HG03175 (cell line): ENCODE data around the gene SPO11.

ENCODE experiments used
- ATAC-seq: cut with Tn5 transposase; IDR thresholded peaks from one replicate; pipeline ENCODE4 v1.9.1; 2021; ENCODE audit warnings: mild to moderate bottlenecking, moderate library complexity; ENCODE audit not compliant: unreplicated experiment

Gene SPO11

GRCh38 chr20:57374343-57374930 lies 44.8 kb downstream of the SPO11 start:
- ATAC-seq: no peak

GRCh38 chr20:57374931-57375651 lies 45.5 kb downstream of the SPO11 start:
- ATAC-seq: no peak

DNA sequence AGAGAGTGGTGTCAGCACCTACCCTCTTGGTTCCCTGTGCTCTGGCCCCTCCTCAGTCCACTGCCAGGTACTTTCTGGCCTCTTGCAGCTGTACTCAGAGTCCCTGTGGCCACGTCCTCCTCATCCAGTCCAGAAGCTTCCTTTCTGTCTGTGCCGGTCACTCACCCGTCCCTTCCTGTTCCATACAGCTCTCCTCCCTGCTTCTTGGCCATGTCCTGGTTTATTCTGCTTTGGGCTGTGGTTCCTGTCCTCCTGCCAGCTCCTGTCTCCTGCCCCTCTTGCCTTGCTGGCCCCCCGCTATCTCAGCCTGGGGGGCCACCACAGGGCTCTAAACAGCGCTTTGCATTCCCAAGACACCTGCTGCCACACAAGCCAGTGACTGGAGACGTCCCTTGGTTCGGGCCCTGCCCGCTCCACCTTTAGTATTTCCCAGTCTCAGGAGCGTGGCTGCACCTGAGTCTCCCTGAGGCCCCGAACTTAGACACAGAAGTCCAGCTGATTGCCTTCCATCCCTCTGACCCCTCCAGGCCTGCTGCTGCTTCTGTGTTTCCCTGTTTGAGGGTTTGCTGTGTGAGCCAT lies 46.1 kb downstream of the SPO11 start:
- ATAC-seq: no peak

- ATAC-seq: no peak
Observed at GRCh38 chr20:57377350-57377749, 47.7 kb downstream of the SPO11 start.

GRCh38 chr20:57378107-57378506 lies 48.5 kb downstream of the SPO11 start:
- no peak for ATAC-seq

DNA sequence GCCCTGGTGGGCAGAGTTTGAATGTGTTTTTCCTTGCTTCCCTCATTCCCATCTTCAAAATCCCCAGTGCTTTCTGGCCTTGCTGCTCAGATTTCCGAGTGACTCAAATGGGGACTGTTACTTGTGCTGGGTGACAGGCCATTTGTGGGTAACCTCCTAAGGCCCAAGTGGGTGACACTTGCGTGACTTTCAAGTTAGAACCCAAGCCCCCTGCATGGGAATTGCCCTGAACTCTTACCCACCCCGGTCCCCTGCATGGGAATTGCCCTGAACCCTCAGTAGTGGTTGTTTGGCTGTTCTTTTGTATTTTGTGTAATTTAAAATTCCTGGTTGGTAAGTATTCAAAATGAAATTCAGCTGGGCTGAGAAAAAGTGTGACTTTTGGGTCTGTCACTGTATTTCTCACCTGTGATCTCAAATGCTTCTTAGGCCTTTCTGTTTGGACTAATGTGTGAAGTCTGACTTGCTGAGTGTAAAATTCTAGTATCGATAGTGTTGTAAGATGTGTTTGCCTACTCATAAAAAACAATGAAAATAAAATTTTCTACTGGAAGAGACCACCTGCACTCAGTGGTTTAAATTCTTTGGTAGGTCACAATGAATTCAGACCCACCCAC lies 49.2 kb downstream of the SPO11 start:
- ATAC-seq: no peak

DNA sequence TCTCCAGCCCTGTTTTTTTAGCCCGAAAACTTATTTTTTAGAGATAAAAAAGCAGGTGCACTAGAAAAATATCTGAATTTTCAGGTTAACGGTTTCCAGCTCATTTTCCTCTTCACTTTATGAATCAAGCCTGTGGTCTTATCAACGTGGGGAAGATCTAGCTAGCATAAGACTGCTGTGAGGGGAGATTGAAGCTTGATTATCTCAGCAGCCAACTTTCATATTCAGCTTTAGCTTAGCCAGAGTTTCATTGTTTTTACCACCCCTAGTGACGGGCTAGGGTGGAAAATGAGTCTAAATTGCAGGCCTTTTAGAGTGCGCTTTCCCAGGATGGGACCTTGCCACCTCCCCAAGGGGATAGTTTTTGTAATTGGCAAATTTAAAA lies 49.7 kb downstream of the SPO11 start:
- ATAC-seq: no peak

DNA sequence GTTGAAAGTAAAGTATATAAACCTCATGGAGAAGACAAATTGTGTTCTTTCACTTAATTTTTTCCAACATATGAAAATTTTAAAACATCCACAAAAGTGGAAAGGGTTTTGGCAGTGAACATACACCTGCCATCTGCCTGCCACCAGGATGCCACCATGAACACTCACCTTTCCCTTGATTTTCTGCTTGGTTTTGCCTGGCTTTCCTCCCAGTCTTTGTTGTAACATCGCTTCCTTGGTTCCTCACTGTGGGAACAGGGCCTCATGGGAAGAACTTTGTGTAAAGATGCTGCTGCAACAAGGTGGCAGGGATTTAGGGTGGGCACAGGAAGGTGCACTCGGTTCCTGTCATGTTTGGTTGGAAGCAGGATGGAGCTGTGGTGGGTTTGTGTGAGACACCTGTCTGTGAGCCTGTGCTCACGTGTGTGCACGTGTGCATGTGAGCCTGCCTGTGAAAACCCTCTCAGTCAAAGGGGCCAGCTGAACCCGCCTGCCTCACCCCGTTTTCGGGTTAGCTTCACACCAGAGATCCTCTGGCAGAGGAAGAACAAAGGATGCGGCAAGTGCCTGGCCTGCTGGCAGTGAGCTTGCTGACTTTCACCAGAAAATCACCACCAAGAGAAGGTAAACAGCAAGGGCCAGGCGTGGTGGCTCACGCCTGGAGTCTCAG lies 50.6 kb downstream of the SPO11 start:
- ATAC-seq: no peak

GRCh38 chr20:57381596-57382503 lies 52.2 kb downstream of the SPO11 start:
- ATAC-seq: no peak

DNA sequence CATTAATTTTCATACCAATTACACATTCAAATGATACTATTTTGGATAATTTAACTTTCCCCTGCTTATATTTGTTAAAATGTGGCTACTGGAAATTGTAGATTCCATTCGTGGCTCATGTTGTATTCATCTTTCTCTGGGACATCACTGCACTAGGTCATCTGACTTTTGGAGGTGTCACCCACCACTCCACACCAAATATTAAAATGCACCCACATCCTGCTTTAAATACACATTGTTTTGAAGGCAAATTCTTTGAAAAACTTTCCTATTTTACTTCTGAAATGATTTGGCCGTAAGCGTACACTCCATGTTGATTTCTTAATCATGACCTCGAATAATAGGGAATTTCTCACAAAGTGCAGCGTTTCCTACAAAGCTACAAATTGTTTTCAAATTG lies 52.9 kb downstream of the SPO11 start:
- no peak for ATAC-seq

DNA sequence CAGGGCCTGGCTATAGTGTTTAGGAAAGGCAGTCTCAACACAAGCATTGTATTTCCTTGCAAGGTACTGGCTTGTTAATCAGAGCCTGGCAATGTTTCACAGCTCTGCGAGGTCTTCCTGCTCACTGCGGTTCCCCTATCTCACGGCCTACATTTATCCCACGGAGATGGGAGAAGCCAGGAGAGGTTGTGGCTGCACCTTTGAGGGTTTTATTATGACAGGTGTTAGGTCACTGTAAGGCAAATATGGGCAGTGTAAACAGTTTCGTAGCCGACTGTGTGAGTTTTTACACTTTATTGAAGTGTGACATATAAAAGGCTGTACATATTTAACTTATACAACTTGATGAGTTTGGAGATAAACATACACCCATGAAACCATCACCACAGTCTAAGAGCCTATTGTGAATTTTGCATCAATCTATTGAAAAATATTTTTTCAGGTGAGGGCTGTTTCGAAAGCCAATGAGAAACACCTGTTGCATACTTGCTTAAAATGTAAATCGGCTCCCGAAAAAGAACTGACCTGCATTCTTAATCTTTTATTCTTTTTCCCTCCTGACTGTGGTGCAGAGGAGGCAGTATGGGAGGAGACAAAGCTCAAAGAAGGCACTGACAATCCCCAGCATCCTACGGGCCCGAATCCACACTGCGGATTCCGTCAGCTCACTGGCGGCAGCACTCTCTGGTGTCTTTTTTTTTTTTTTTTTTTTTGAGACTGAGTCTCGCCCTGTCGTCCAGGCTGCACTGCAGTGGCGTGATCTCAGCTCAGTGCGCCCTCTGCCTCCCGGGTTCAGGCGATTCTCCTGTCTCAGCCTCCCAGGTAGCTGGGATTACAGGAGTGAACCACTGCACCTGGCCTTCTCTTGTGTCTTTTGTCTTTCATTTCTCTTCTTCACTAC lies 54.1 kb downstream of the SPO11 start:
- no peak for ATAC-seq

GRCh38 chr20:57384486-57384885 lies 54.9 kb downstream of the SPO11 start:
- no peak for ATAC-seq

DNA sequence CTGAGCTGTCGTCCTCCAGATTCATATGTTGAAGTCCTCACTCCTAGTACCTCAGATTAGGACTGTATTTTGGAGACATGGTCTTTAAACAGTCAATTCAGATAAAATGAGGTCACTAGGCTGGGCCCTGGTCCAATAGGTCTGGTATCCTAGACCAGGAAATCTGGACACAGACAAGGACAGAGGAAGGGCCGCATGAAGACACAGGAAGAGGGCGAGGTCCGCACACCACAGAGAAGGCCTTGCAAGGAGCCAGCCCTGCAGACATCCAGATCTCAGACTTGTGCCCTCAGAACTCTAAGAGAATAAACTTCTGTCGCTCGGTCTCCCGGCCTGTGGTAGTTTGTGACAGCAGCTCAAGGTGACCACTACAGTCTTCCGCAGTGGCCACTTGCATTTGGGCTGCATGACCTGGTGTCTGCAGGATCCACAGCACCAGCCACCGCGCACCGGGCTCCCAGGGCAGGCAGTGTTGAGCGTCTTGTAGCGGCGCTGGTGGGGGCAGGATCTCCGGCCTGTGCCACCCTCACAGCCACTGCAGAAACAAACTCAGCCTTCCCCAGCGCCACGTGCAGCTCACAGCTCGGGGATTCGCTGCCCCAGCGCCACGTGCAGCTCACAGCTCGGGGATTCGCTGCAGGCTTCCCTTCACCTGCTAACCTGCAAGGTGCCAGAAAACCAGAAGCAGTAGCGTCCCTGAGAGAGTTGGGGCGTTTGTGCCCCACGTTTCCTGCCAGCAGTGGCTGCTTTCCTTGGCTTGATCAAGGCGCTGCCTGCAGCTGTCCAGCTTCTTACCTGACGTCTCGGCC lies 55.6 kb downstream of the SPO11 start:
- no peak for ATAC-seq

DNA sequence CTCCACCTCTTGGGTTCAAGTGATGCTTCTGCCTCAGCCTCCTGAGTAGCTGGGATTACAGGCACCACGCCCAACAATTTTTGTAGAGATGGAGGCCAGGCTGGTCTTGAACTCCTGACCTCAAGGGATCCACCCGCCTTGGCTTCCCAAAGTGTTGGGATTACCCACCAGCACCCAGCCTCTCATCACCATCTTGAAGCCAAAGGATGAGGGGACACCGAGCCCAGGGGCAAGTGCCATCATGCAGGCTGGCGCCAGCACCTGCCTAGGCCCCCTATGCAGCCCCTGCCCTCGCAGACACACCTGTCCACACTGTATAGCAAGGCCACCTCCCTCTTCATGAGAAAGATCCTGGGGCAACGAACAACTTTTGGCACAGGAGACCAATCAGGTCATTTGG lies 56.3 kb downstream of the SPO11 start:
- no peak for ATAC-seq

DNA sequence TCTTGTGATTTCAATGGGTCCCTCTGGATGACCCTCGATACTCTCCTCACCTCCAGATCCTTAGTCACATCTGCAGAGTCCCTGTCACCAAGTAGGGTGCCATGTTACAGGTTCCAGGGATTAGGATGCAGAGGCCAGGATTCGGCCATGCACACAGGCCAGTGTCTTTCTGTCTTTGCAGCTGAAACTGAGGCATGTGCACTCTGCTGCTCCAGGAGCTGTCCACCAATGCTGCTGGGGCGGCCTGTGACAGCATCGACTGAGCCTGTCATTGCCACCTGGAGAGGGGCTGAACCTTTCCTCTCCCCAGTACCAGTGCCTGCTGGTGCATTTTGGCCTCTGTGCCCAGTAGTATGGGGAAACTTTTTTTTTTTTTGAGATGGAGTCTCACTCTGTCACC lies 57.2 kb downstream of the SPO11 start:
- no peak for ATAC-seq

DNA sequence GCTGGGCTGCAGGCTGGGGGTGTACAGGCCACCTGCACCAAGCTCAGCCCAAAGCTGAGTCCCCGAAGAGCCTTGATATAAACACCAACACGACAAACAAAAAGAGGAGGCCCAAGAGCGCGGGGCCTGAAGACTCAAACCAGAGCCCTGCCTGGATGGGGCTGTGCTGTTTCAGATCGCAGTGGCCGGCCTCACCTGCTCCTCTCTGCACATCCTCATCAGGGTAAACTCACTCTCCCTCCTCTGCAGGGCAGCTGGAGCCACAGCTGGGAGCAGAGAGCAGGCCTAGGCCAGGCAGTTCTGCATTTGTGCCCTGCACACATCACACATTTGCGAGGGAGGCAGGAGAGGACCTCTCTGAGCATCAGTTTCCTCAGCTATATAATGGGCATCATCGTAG lies 57.9 kb downstream of the SPO11 start:
- ATAC-seq: no peak

DNA sequence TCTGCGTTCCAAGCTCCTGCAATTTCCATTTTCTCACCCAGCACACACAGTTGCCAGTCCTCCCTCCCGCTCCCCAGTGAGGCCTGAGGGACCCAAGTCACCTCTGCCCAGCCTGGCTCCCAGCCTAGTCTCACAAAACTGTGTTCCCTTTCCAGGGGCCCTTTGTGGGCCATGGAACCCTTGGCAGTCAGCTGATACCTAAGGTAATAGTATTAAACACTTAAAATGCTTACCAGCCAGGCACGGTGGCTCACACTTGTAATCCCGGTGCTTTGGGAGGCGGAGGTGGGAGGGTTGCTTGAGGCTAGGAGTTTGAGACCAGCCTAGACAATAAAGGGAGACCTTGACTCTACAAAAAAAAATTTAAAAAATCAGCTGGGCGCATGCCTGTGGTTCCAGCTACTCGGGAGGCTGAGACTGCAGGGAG lies 58.4 kb downstream of the SPO11 start:
- no peak for ATAC-seq

- ATAC-seq: no peak
Observed at GRCh38 chr20:57388953-57389694, 59.5 kb downstream of the SPO11 start.
